ENCODE data around the gene THUMPD1.

Gene THUMPD1

DNA sequence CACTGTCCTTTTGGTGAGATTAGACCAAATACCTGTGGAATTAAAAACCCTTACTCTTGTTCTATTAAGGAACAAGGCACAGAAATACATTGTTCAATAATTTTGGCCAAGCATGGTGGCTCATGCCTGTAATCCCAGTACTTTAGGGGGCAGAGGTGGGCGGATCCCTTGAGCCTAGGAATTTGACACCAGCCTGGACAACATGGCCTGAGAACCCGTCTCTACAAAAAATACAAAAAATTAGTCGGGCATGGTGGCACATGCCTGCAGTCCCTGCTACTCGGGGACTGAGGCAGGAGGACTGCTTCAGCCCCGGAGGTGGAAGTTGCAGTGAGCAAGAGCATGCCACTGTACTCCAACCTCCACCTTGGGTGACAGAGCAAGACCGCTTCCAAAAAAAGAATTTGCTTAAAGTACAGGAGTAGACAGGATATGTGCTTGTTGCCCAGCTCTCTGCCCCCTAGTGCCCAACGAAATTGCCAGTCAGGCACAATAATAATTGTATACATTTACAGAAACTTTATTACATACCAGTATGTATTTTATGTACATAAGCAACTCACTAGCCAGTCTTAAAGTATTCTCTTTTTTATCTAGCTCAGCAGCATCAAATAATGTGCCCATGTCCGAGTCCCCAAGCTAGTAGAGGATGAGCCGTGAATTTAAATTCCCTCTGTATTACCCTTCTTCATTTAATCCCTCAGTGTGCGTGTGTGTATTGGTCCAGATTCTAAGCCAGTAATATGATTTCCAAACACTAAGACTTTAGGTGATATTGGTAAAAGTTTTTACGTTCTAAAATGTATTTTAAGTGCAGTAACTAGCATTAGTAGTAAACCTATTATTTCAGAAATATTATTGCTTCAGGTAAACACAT, 1.4 kb downstream of the THUMPD1 start:
- Histone ChIP-seq H3K4me1 (ENCODE audit: insufficient read depth, low read length, poor library complexity, severe bottlenecking) (peaks cover 22% of the 10 kb centered on the region), H2AFZ (ENCODE audit: low read length) (no peak overlapping the region), H4K20me1 (ENCODE audit: insufficient read depth, low read length, poor library complexity, severe bottlenecking) (peaks cover 38% of the 10 kb centered on the region), H3K9ac (ENCODE audit: low read depth, low read length, poor library complexity, severe bottlenecking) (peak overlapping the region; percentile 87), H3K4me2 (ENCODE audit: low read depth, low read length, poor library complexity, severe bottlenecking) (peak overlapping the region; percentile 90), H3K36me3 (ENCODE audit: insufficient read depth, low read length) (peaks cover 34% of the 10 kb centered on the region; the same call in 1 of the 2 replicates), H3K27me3 (ENCODE audit: insufficient read depth, low read length, poor library complexity, severe bottlenecking) (no peaks in the 10 kb centered on the region), H3K9me3 (ENCODE audit: insufficient read depth, low read depth, low read length) (no peaks in the 10 kb centered on the region), H3K79me2 (ENCODE audit: insufficient read depth, low read length) (peaks cover 42% of the 10 kb centered on the region), H3F3A (ENCODE audit: low read depth) (no peaks in the 10 kb centered on the region), H3K4me3 (ENCODE audit: low read length, poor library complexity, severe bottlenecking) (peak overlapping the region; percentile 98), H3K9me2 (replicated peaks; ENCODE audit: low read depth, low read length) (no peaks in the 10 kb centered on the region)
- TF ChIP-seq EZH2phosphoT487 (IDR thresholded peaks at IDR 0.05; ENCODE audit: borderline replicate concordance): no peak
- TF ChIP-seq, protein P1, sequence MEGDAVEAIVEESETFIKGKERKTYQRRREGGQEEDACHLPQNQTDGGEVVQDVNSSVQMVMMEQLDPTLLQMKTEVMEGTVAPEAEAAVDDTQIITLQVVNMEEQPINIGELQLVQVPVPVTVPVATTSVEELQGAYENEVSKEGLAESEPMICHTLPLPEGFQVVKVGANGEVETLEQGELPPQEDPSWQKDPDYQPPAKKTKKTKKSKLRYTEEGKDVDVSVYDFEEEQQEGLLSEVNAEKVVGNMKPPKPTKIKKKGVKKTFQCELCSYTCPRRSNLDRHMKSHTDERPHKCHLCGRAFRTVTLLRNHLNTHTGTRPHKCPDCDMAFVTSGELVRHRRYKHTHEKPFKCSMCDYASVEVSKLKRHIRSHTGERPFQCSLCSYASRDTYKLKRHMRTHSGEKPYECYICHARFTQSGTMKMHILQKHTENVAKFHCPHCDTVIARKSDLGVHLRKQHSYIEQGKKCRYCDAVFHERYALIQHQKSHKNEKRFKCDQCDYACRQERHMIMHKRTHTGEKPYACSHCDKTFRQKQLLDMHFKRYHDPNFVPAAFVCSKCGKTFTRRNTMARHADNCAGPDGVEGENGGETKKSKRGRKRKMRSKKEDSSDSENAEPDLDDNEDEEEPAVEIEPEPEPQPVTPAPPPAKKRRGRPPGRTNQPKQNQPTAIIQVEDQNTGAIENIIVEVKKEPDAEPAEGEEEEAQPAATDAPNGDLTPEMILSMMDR (conservative IDR thresholded peaks at IDR 0.05; ENCODE audit: low read length): peak; percentile 72

DNA sequence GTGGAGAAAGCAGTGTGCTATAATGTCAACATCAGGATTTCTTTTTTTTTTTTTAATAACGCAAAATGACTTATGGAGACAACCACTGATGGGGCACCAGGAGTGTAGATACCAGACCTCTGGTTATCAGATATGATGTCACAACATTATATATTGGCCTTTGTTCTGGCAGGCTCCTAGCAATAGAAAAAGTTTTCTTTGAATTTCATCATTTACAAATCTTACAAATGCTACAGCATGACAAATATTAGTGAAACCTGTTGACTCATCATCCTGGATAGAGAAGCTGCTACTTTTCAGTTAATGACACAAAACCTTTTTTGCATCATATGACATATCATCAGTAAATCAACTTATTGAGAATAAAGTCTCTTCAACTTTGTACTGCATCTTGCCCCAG, 6.1 kb downstream of the THUMPD1 start:
- no peaks in the 10 kb centered on the region for H3K9me2 ChIP-seq (replicated peaks; ENCODE audit: low read depth, low read length)
- H3K79me2 ChIP-seq (ENCODE audit: insufficient read depth, low read length): peaks cover 35% of the 10 kb centered on the region
- H3K4me1 ChIP-seq (ENCODE audit: insufficient read depth, low read length, poor library complexity, severe bottlenecking): peaks cover 17% of the 10 kb centered on the region
- no peaks in the 10 kb centered on the region for H3F3A ChIP-seq (ENCODE audit: low read depth)
- no peaks in the 10 kb centered on the region for H3K9me3 ChIP-seq (ENCODE audit: insufficient read depth, low read depth, low read length)
- no peak overlapping the region for H3K9ac ChIP-seq (ENCODE audit: low read depth, low read length, poor library complexity, severe bottlenecking)
- H2AFZ ChIP-seq (ENCODE audit: low read length): no peak overlapping the region
- H4K20me1 ChIP-seq (ENCODE audit: insufficient read depth, low read length, poor library complexity, severe bottlenecking): peaks cover 32% of the 10 kb centered on the region
- H3K4me2 ChIP-seq (ENCODE audit: low read depth, low read length, poor library complexity, severe bottlenecking): no peak overlapping the region
- no peak overlapping the region for H3K4me3 ChIP-seq (ENCODE audit: low read length, poor library complexity, severe bottlenecking)
- H3K36me3 ChIP-seq (ENCODE audit: insufficient read depth, low read length): peaks cover 41% of the 10 kb centered on the region; the same call in 1 of the 2 replicates
- H3K27me3 ChIP-seq (ENCODE audit: insufficient read depth, low read length, poor library complexity, severe bottlenecking): no peaks in the 10 kb centered on the region
- TF ChIP-seq EZH2phosphoT487 (IDR thresholded peaks at IDR 0.05; ENCODE audit: borderline replicate concordance): no peak

DNA sequence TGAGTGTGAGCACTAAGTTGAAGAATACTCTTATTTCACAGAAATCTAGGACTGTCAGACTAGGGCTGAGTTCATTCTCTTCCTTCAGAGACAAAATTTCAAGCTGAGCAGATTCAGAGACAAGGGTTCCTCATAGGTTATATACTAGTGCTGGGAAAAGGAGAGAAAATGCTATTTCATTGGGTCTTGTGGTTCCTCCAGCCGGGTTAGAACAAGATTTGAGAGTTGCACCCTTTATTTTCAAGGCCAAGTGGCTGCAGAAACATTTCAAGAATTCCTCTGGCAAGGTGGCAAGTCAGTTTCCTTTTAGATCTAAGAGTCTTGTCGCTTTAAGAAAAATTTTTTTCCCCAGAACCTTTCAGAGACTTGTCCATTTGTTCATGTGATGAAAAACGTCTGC, 6.8 kb downstream of the THUMPD1 start:
- Histone ChIP-seq H3K9me3 (ENCODE audit: insufficient read depth, low read depth, low read length) (no peaks in the 10 kb centered on the region), H2AFZ (ENCODE audit: low read length) (no peak overlapping the region), H3K4me1 (ENCODE audit: insufficient read depth, low read length, poor library complexity, severe bottlenecking) (peaks cover 13% of the 10 kb centered on the region), H4K20me1 (ENCODE audit: insufficient read depth, low read length, poor library complexity, severe bottlenecking) (peaks cover 25% of the 10 kb centered on the region), H3K9ac (ENCODE audit: low read depth, low read length, poor library complexity, severe bottlenecking) (no peak overlapping the region), H3K27me3 (ENCODE audit: insufficient read depth, low read length, poor library complexity, severe bottlenecking) (no peaks in the 10 kb centered on the region), H3F3A (ENCODE audit: low read depth) (no peaks in the 10 kb centered on the region), H3K9me2 (replicated peaks; ENCODE audit: low read depth, low read length) (no peaks in the 10 kb centered on the region), H3K4me2 (ENCODE audit: low read depth, low read length, poor library complexity, severe bottlenecking) (no peak overlapping the region), H3K4me3 (ENCODE audit: low read length, poor library complexity, severe bottlenecking) (no peak overlapping the region), H3K79me2 (ENCODE audit: insufficient read depth, low read length) (peaks cover 28% of the 10 kb centered on the region), H3K36me3 (ENCODE audit: insufficient read depth, low read length) (peaks cover 41% of the 10 kb centered on the region; the same call in 1 of the 2 replicates)
- no peak for TF ChIP-seq EZH2phosphoT487 (IDR thresholded peaks at IDR 0.05; ENCODE audit: borderline replicate concordance)
- TF ChIP-seq, protein P1 (conservative IDR thresholded peaks at IDR 0.05; ENCODE audit: low read length): no peak
